ENCODE data around the gene CNNM1. TPM values are rescaled to one million over a fixed set of nuclear protein-coding genes. Genes with fewer than 3 reads are reported as not detected.

CNNM1 gene
- total and polyA plus RNA-seq, 4 donors: 0.15 to 0.52 (median 0.19) TPM

- Histone ChIP-seq H3K9ac (ENCODE audit: insufficient read depth in 1 of 2, low read length in 2 of 2) (no peak overlapping the region), H3K4me3 (no peak overlapping the region), H3K9me3 (ENCODE audit: control insufficient read depth in 4 of 4, insufficient read depth in 3 of 4, low read length in 3 of 4) (no peaks in the 10 kb centered on the region), H3K27ac (ENCODE audit: low read depth in 1 of 2, low read length in 1 of 2) (no peak overlapping the region), H3K27me3 (ENCODE audit: control insufficient read depth in 3 of 3, insufficient read depth in 3 of 3, low read length in 2 of 3) (peaks cover 0 to 5% (median 0%) of the 10 kb centered on the region in 3 donors), H3K36me3 (ENCODE audit: control insufficient read depth in 4 of 4, insufficient read depth in 4 of 4, low read length in 4 of 4) (peaks cover 0 to 4% (median 2%) of the 10 kb centered on the region in 4 donors), H3K4me1 (ENCODE audit: control insufficient read depth in 5 of 5, insufficient read depth in 5 of 5, low read length in 5 of 5) (peaks cover 0 to 3% (median 0%) of the 10 kb centered on the region in 5 donors)
- ATAC-seq (ENCODE audit: insufficient read depth, low FRiP score): no peak
- DNase-seq: no peak
- TF ChIP-seq CTCF (IDR thresholded peaks at IDR 0.05; ENCODE audit: control extremely low read depth, extremely low read depth): no peak
- WGBS, 2 donors: 92 to 94% methylated on average over 2 of the region's 2 CpGs
These were observed 109.7 kb downstream of the CNNM1 start for GRCh38 chr10:99438890-99439289.

- TF ChIP-seq CTCF (IDR thresholded peaks at IDR 0.05; ENCODE audit: control extremely low read depth, extremely low read depth): no peak
- Histone ChIP-seq H3K27me3 (ENCODE audit: control insufficient read depth in 3 of 3, insufficient read depth in 3 of 3, low read length in 2 of 3) (peaks cover 0 to 9% (median 0%) of the 10 kb centered on the region in 3 donors), H3K9me3 (ENCODE audit: control insufficient read depth in 4 of 4, insufficient read depth in 3 of 4, low read length in 3 of 4) (no peaks in the 10 kb centered on the region), H3K9ac (ENCODE audit: insufficient read depth in 1 of 2, low read length in 2 of 2) (no peak overlapping the region), H3K4me3 (no peak overlapping the region), H3K36me3 (ENCODE audit: control insufficient read depth in 4 of 4, insufficient read depth in 4 of 4, low read length in 4 of 4) (peaks cover 0 to 3% (median 0%) of the 10 kb centered on the region in 4 donors), H3K4me1 (ENCODE audit: control insufficient read depth in 5 of 5, insufficient read depth in 5 of 5, low read length in 5 of 5) (peaks cover 0 to 9% (median 0%) of the 10 kb centered on the region in 5 donors), H3K27ac (ENCODE audit: low read depth in 1 of 2, low read length in 1 of 2) (no peak overlapping the region)
- no peak for DNase-seq
- WGBS, 2 donors: 85 to 93% methylated on average over 5 of the region's 5 CpGs
- no peak for ATAC-seq (ENCODE audit: insufficient read depth, low FRiP score)
These were observed 113.2 kb downstream of the CNNM1 start for GRCh38 chr10:99442394-99442793.

GRCh38 chr10:99443500-99443899 is 114.3 kb downstream of the CNNM1 start:
- Histone ChIP-seq H3K36me3 (ENCODE audit: control insufficient read depth in 4 of 4, insufficient read depth in 4 of 4, low read length in 4 of 4) (no peaks in the 10 kb centered on the region), H3K27ac (ENCODE audit: low read depth in 1 of 2, low read length in 1 of 2) (no peak overlapping the region), H3K4me1 (ENCODE audit: control insufficient read depth in 5 of 5, insufficient read depth in 5 of 5, low read length in 5 of 5) (peaks cover 0 to 9% (median 0%) of the 10 kb centered on the region in 5 donors), H3K9me3 (ENCODE audit: control insufficient read depth in 4 of 4, insufficient read depth in 3 of 4, low read length in 3 of 4) (no peaks in the 10 kb centered on the region), H3K27me3 (ENCODE audit: control insufficient read depth in 3 of 3, insufficient read depth in 3 of 3, low read length in 2 of 3) (peaks cover 0 to 11% (median 0%) of the 10 kb centered on the region in 3 donors), H3K9ac (ENCODE audit: insufficient read depth in 1 of 2, low read length in 2 of 2) (peak overlapping the region in 1 of 2 donors; percentile 32), H3K4me3 (no peak overlapping the region)
- 63 to 64% methylated on average over 3 of the region's 3 CpGs for WGBS, 2 donors
- ATAC-seq (ENCODE audit: insufficient read depth, low FRiP score): no peak
- DNase-seq: no peak
- no peak for TF ChIP-seq CTCF (IDR thresholded peaks at IDR 0.05; ENCODE audit: control extremely low read depth, extremely low read depth)

Other genes with a start within 250 kb of the CNNM1 start
- 10 to 100 TPM in 1 of 2 donors, 1 to 10 TPM in 1; 3.3 to 47.3 TPM for gene HPSE2, start 93.5 kb upstream of the CNNM1 start, total RNA-seq
- gene HPSE2, start 93.5 kb upstream of the CNNM1 start, polyA plus RNA-seq: under 1 TPM; 0.32 to 0.49 TPM
- gene GOT1, start 101.3 kb downstream of the CNNM1 start, total RNA-seq: 10 to 100 TPM; 14.6 to 35.3 TPM
- 10 to 100 TPM; 21.9 to 26.1 TPM for gene GOT1, start 101.3 kb downstream of the CNNM1 start, polyA plus RNA-seq
- not detected for gene NKX2-3, start 203.6 kb downstream of the CNNM1 start, total RNA-seq
- gene NKX2-3, start 203.6 kb downstream of the CNNM1 start, polyA plus RNA-seq: not detected

Measured in lung (tissue), 12 donors.